Measurements from ENCODE around the gene GOLIM4.
A peak's percentile ranks its signal among the peaks of the same experiment; 100 is the strongest.

GOLIM4 gene

GRCh38 chr3:168048414-168049330 is 47.1 kb downstream of the GOLIM4 start:
- no peak overlapping the region for H3K27ac ChIP-seq (ENCODE audit: low read length)
- H3K79me2 ChIP-seq (ENCODE audit: low read length): no peaks in the 10 kb centered on the region; the same call in 1 of the 2 replicates
- H3K9ac ChIP-seq (ENCODE audit: low read length): no peak overlapping the region
- TF ChIP-seq EZH2phosphoT487 (IDR thresholded peaks at IDR 0.05; ENCODE audit: low read depth): no peak
- TF ChIP-seq, protein P1, sequence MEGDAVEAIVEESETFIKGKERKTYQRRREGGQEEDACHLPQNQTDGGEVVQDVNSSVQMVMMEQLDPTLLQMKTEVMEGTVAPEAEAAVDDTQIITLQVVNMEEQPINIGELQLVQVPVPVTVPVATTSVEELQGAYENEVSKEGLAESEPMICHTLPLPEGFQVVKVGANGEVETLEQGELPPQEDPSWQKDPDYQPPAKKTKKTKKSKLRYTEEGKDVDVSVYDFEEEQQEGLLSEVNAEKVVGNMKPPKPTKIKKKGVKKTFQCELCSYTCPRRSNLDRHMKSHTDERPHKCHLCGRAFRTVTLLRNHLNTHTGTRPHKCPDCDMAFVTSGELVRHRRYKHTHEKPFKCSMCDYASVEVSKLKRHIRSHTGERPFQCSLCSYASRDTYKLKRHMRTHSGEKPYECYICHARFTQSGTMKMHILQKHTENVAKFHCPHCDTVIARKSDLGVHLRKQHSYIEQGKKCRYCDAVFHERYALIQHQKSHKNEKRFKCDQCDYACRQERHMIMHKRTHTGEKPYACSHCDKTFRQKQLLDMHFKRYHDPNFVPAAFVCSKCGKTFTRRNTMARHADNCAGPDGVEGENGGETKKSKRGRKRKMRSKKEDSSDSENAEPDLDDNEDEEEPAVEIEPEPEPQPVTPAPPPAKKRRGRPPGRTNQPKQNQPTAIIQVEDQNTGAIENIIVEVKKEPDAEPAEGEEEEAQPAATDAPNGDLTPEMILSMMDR (IDR thresholded peaks at IDR 0.05; ENCODE audit: low read depth, low read length): no peak
- H4K20me1 ChIP-seq (ENCODE audit: insufficient read depth, low read length): no peaks in the 10 kb centered on the region
- no peak overlapping the region for H2AFZ ChIP-seq (ENCODE audit: low read depth, low read length)
- no peak overlapping the region for H3K4me3 ChIP-seq (ENCODE audit: low read length)
- H3K4me1 ChIP-seq (ENCODE audit: low read length): peaks cover 15% of the 10 kb centered on the region
- H3K9me3 ChIP-seq (ENCODE audit: insufficient read depth, low read length): no peaks in the 10 kb centered on the region
- no peak overlapping the region for H3K4me2 ChIP-seq (ENCODE audit: low read length)
- no peaks in the 10 kb centered on the region for H3K27me3 ChIP-seq (ENCODE audit: low read depth, low read length)
- no peaks in the 10 kb centered on the region for H3K36me3 ChIP-seq (replicated peaks; ENCODE audit: low read depth, low read length)

- Histone ChIP-seq H3K27me3 (ENCODE audit: low read depth, low read length) (no peaks in the 10 kb centered on the region), H3K4me1 (ENCODE audit: low read length) (peaks cover 15% of the 10 kb centered on the region)
Observed at GRCh38 chr3:168047936-168048335, 47.8 kb downstream of the GOLIM4 start.

DNA sequence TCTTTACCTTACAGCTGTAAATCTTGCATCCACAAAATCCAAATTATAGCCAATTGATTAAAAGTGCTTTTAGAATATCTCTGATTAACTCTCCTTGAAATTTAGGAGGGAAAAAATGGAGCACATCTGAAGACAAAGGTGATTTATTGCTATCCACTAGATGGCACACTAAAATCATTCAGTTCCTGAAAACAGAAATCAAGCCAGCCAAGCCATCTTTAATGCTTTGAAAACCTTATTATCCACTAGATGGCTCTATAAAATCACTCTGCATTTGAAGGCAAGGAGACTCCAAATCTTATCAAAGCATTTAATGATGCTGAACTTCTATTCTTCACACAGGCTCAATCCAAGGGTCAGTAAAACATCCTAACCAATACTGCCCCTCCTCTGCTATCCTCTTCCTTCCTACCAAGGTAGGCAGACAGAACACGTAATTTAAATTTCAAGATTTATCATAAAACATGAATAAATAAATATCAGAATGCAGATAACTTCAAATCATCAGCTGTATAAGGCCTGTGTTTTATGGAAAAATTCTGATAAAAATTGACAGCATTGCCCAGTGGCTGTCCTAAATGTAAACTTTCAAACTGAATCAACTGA is 48.4 kb downstream of the GOLIM4 start:
- Histone ChIP-seq H3K36me3 (replicated peaks; ENCODE audit: low read depth, low read length) (peaks cover 7% of the 10 kb centered on the region), H3K9ac (ENCODE audit: low read length) (no peak overlapping the region), H3K4me1 (ENCODE audit: low read length) (peaks cover 15% of the 10 kb centered on the region), H3K27me3 (ENCODE audit: low read depth, low read length) (no peaks in the 10 kb centered on the region), H3K79me2 (ENCODE audit: low read length) (no peaks in the 10 kb centered on the region; the same call in 1 of the 2 replicates), H4K20me1 (ENCODE audit: insufficient read depth, low read length) (no peaks in the 10 kb centered on the region), H3K4me3 (ENCODE audit: low read length) (no peak overlapping the region), H3K4me2 (ENCODE audit: low read length) (no peak overlapping the region), H2AFZ (ENCODE audit: low read depth, low read length) (no peak overlapping the region), H3K9me3 (ENCODE audit: insufficient read depth, low read length) (no peaks in the 10 kb centered on the region), H3K27ac (ENCODE audit: low read length) (no peak overlapping the region)
- no peak for TF ChIP-seq EZH2phosphoT487 (IDR thresholded peaks at IDR 0.05; ENCODE audit: low read depth)
- TF ChIP-seq, protein P1 (IDR thresholded peaks at IDR 0.05; ENCODE audit: low read depth, low read length): peak; percentile 95

More at GRCh38 chr3:168047936-168048335, 47.8 kb downstream of the GOLIM4 start:
- Histone ChIP-seq H3K9me3 (ENCODE audit: insufficient read depth, low read length) (no peaks in the 10 kb centered on the region), H3K36me3 (replicated peaks; ENCODE audit: low read depth, low read length) (peaks cover 2% of the 10 kb centered on the region), H4K20me1 (ENCODE audit: insufficient read depth, low read length) (no peaks in the 10 kb centered on the region), H3K4me2 (ENCODE audit: low read length) (no peak overlapping the region), H3K79me2 (ENCODE audit: low read length) (no peaks in the 10 kb centered on the region; the same call in 1 of the 2 replicates), H3K9ac (ENCODE audit: low read length) (no peak overlapping the region), H3K4me3 (ENCODE audit: low read length) (no peak overlapping the region), H3K27ac (ENCODE audit: low read length) (no peak overlapping the region), H2AFZ (ENCODE audit: low read depth, low read length) (no peak overlapping the region)
- TF ChIP-seq, protein P1 (IDR thresholded peaks at IDR 0.05; ENCODE audit: low read depth, low read length): no peak
- no peak for TF ChIP-seq EZH2phosphoT487 (IDR thresholded peaks at IDR 0.05; ENCODE audit: low read depth)

DNA sequence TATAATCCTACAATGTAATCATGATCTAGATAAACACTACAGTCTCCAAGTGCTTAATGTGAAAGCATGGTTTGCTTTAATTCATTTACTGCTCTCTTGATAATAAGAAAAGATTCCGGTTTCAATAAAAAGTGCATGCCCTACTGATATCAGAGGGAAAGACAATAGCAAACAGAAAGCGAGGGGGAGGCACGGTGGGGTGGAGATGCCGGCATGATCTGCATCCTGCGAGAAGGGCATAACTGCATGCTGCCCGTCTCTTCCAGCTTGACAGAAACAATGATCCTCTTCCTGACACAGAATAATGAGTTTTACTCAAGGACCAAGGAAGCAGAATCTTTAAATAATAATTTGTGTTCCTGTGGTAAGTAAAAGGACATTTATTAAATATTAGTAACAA is 51.7 kb downstream of the GOLIM4 start:
- no peaks in the 10 kb centered on the region for H3K79me2 ChIP-seq (ENCODE audit: low read length)
- no peak overlapping the region for H3K9ac ChIP-seq (ENCODE audit: low read length)
- no peak overlapping the region for H2AFZ ChIP-seq (ENCODE audit: low read depth, low read length)
- H4K20me1 ChIP-seq (ENCODE audit: insufficient read depth, low read length): no peaks in the 10 kb centered on the region
- no peak overlapping the region for H3K4me3 ChIP-seq (ENCODE audit: low read length)
- no peaks in the 10 kb centered on the region for H3K27me3 ChIP-seq (ENCODE audit: low read depth, low read length)
- peaks cover 8% of the 10 kb centered on the region for H3K36me3 ChIP-seq (replicated peaks; ENCODE audit: low read depth, low read length)
- no peak for TF ChIP-seq EZH2phosphoT487 (IDR thresholded peaks at IDR 0.05; ENCODE audit: low read depth)
- TF ChIP-seq, protein P1 (IDR thresholded peaks at IDR 0.05; ENCODE audit: low read depth, low read length): no peak
- H3K27ac ChIP-seq (ENCODE audit: low read length): no peak overlapping the region
- H3K4me1 ChIP-seq (ENCODE audit: low read length): no peaks in the 10 kb centered on the region
- no peaks in the 10 kb centered on the region for H3K9me3 ChIP-seq (ENCODE audit: insufficient read depth, low read length)
- H3K4me2 ChIP-seq (ENCODE audit: low read length): no peak overlapping the region
